ENCODE measurements around the gene PIK3CB. TPM values are rescaled to one million over a fixed set of nuclear protein-coding genes. Genes with fewer than 3 reads are reported as not detected.

PIK3CB gene
- total RNA-seq (ENCODE audit: insufficient read depth, low replicate concordance), result 18.5 TPM

- DNase-seq (ENCODE audit: low spot score), result peak; percentile 93
Observed at GRCh38 chr3:138834596-138835396, at the start of gene PIK3CB. PIK3CB (minus strand) TSS chr3:138834928; CDS start chr3:138759343, 75,585 bp downstream.

GRCh38 chr3:138881233-138881632, 46.5 kb upstream of the PIK3CB start:
- no peak for DNase-seq (ENCODE audit: low spot score)

DNA sequence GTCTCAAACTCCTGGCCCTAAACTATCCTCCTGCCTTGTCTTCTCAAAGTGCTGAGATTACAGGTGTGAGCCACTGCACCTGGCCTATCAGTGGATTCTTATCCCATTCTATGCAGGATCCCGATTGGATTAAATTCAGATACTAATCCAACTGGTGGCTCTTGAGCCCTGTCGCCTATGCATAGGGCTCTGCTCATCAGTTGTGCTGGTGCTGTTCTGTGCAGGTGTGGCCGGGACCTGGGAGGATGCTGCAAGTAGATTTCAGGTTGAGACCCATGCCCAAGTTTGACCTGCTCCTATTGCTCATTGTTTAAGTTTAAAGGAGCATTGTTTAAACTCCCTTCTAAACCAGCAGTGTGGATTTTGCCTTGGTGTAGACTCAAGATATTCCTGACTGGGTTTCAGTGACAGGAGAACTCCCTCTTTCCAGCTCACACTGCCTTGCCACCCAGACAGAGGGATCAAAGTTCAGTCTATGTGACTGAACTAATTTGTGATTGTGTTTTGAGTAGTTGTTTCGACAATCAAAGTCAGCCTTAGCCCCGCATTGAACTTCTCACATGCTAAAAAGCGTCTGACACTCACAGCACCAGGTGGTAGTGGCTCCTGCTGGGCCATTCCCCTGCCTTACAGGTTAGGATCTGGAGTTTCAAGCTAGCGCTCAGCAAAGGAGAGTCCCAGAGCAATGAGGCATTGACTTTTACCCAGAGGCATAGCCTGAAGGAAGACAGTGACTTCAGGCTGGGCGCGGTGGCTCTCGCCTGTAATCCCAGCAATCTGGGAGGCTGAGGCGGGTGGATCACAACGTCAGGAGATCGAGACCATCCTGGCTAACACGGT, 45.0 kb upstream of the PIK3CB start:
- no peak for DNase-seq (ENCODE audit: low spot score)

DNA sequence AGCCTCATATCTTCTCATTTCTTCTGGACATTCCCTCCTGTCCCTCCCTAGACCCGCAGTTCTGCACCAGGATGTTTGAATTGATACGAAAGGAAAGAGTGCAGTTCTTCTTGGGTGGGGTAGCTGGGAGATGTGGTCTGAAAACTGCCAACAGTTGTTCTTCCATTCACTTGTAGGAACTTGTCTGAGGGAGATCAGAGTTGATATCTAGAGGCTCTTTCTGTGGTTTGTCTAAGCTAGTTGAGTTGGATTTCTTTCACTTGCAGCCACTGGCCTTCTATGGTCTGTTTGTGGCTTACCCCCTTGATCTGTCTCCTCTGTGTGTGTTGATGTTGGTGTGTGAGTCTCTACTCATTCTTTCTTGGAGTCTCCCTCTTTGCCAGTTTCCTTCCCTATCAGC, 42.5 kb upstream of the PIK3CB start:
- no peak for DNase-seq (ENCODE audit: low spot score)

- no peak for DNase-seq (ENCODE audit: low spot score)
Observed at GRCh38 chr3:138875754-138876664, 41.3 kb upstream of the PIK3CB start.

GRCh38 chr3:138875096-138875753, 40.5 kb upstream of the PIK3CB start:
- DNase-seq (ENCODE audit: low spot score), result no peak

GRCh38 chr3:138873471-138874278, 38.9 kb upstream of the PIK3CB start:
- no peak for DNase-seq (ENCODE audit: low spot score)

GRCh38 chr3:138872632-138873031, 37.9 kb upstream of the PIK3CB start:
- DNase-seq (ENCODE audit: low spot score), result no peak

DNA sequence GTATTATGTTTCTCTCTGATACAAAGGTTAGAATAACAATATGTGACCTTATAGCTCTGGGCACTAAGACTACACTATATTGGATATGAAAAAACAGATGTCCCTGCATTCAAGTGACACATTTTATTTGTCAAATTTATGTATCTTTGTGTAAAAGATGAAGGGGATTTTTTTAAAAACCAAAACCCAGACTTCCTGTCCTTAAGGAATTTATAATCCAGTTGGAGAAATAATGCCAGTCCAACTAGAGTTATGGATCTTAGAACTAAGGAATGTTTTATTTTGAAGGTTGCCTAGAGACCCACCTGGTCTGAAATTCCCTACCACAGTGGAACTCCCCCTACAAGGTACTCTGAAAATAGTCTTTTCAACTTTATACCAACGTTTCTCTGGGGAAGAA, 33.3 kb upstream of the PIK3CB start:
- DNase-seq (ENCODE audit: low spot score), result no peak

DNA sequence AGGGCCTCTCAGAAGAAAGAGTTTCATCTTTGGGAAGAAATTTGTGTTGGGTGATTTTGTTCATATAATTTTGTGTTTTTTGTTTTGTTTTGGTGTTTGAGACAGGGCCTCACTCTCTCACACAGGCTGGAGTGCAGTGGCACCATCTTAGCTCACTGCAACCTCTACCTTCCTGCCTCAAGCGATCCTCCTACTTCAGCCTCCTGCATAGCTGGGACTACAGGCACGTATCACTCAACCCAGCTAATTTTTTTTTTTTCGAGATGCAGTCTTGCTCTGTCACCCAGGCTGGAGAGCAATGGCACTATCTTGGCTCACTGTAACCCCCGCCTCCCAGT, 29.0 kb upstream of the PIK3CB start:
- no peak for DNase-seq (ENCODE audit: low spot score)

DNA sequence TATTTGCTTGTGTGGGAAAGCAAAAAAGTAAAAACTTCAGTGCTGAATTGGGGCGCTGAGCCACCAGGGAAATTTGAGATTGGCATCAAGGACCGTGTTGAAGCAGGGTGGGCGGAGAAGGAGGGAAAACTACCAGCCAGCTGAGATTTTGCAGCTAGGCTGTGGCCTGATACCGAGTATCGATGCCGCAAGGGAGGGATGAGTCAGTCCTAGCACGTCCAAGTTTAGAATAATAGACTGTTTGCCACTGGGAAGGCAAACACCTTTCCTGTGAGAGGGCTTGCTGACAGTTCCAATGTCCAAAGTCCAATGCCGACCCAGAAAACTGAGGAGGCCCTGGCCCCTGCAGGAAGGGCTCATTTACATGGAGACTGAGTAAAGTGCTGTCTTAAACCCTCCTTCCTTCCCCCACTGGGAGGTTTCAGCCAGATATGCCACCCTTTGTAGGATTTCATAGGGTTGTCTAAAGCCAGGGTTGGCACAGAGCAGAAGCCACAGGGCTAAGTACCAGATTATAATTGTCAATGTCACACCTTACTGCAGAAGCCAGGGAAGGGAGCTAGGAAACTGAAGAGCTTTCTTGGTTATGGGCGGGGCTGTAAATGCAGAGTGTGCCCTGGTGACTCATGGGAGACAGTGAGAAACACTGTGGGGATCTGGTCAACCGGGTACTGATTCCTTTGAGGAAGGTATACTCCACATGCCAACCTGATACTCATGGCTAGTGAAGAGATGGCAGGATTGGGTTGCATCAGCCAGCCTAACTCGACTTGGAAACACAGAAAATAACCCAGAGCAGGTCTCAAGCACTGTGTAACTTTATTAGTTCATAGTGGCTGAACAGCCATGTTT, 28.4 kb upstream of the PIK3CB start:
- peak; percentile 37 for DNase-seq (ENCODE audit: low spot score)

GRCh38 chr3:138862531-138862923, 27.8 kb upstream of the PIK3CB start:
- DNase-seq (ENCODE audit: low spot score), result peak; percentile 21

GRCh38 chr3:138861798-138862197, 27.1 kb upstream of the PIK3CB start:
- no peak for DNase-seq (ENCODE audit: low spot score)

DNA sequence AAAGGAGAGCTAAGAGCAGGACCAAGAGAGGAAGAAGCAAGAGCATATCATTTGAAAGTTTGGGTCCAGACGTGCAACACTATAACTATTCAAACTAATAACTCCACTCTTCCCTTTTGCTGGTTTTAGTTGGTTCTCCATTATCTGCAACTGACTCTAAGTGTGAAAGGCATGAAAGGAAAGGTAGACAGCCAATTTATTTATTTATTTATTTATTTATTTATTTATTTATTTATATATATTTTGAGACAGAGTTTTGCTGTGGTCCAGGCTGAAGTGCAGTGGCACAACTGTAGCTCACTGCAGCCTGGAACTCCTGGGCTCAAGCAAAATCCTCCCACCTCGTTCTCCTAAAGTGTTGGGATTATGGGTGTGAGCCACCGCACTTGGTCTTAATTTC, 22.1 kb upstream of the PIK3CB start:
- DNase-seq (ENCODE audit: low spot score), result no peak

DNA sequence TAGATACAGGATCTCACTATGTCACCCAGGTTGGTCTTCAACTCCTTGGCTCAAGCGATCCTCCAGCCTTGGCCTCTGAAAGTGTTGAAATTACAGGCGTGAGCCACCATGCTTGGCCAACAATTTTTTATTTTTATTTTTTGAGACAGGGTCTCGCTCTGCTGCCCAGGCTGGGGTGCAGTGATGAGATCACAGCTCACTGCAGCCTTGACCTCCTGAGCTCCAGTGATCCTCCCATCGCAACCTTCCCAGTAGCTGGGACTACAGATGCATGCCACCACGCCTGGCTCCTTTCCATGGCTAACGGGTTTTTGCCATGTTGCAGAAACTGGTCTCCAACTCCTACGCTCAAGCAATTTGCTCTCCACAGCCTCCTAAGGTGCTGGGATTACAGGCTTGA, 20.2 kb upstream of the PIK3CB start:
- no peak for DNase-seq (ENCODE audit: low spot score)

- DNase-seq (ENCODE audit: low spot score), result no peak
Observed at GRCh38 chr3:138854204-138854603, 19.5 kb upstream of the PIK3CB start.

- DNase-seq (ENCODE audit: low spot score), result no peak
Observed at GRCh38 chr3:138850151-138850550, 15.4 kb upstream of the PIK3CB start.

- no peak for DNase-seq (ENCODE audit: low spot score)
Observed at GRCh38 chr3:138849222-138849940, 14.7 kb upstream of the PIK3CB start.

DNA sequence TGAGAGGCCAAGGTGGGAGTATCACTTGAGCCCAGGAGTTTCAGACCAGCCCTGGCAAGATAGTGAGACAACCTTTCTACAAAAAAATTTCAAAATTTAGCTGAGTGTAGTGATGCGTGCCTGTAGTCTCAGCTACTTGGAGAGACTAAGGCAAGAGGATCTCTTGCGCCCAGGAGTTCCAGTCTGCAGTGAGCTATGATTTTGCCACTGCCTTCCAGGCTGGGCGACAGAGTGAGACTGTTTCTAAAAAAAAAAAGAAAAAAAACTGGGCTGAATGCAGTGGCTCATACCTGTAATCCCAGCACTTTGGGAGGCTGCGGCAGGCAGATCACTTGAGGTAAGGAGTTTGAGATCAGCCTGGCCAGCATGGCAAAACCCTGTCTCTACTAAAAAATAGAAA, 14.0 kb upstream of the PIK3CB start:
- DNase-seq (ENCODE audit: low spot score), result no peak
